A549 (cell line): ENCODE measurements around the gene SLC6A20.
"Not testable (repeated sequence)": the region's sequence is repeated elsewhere in the genome, so short reads cannot be mapped to it uniquely, and the experiment has no call there.

ENCODE experiments used
- CHD2 ChIP-seq: fragments of 150-350 bp; IDR thresholded peaks from 2 replicates; pipeline ENCODE4 v1.6.1; 2014; ENCODE audit warnings: low read length; ENCODE audit not compliant: partially characterized antibody
- CTCF ChIP-seq: fragments of >200 bp; sonication (Bioruptor Twin); formaldehyde crosslinking; IDR thresholded peaks from 3 replicates; pipeline ENCODE4 v1.5.1; 2016
- NR3C1 ChIP-seq: fragments of >200 bp; sonication (Bioruptor Twin); formaldehyde crosslinking; IDR thresholded peaks from 3 replicates; pipeline ENCODE4 v1.6.1; 2017
- PBX3 ChIP-seq: IDR thresholded peaks from 2 replicates; pipeline ENCODE4 v1.6.1; 2012
- PHF8 ChIP-seq: fragments of 200-600 bp; sonication (generic); IDR thresholded peaks from 2 replicates; pipeline ENCODE4 v1.6.1; 2016; ENCODE audit warnings: low read depth, mild to moderate bottlenecking, antibody characterized with exemption, moderate library complexity, borderline replicate concordance
- POLR2A ChIP-seq: IDR thresholded peaks from 2 replicates; pipeline ENCODE4 v1.6.1; 2012; ENCODE audit warnings: mild to moderate bottlenecking, low read length
- RCOR1 ChIP-seq: fragments of 150-350 bp; IDR thresholded peaks from 2 replicates; pipeline ENCODE4 v1.6.1; 2014; ENCODE audit warnings: antibody characterized with exemption, low read length, low read depth
- REST ChIP-seq: fragments of 200-600 bp; sonication (generic); IDR thresholded peaks from 2 replicates; pipeline ENCODE4 v1.6.1; 2016; ENCODE audit warnings: antibody characterized with exemption, mild to moderate bottlenecking, moderate library complexity
- SMC3 ChIP-seq: fragments of >200 bp; sonication (Bioruptor Twin); formaldehyde crosslinking; IDR thresholded peaks from 3 replicates; pipeline ENCODE4 v1.6.1; 2018; ENCODE audit warnings: inconsistent platforms
- ZFP36 ChIP-seq: fragments of 450-650 bp; IDR thresholded peaks from 2 replicates; pipeline ENCODE4 v1.6.1; 2014; ENCODE audit warnings: borderline replicate concordance; ENCODE audit not compliant: partially characterized antibody
- TF ChIP-seq, protein P1 (sequence below): IDR thresholded peaks from 2 replicates; pipeline ENCODE4 v1.6.1; 2012; ENCODE audit warnings: low read depth, borderline replicate concordance
- TF ChIP-seq, protein P2 (sequence below): fragments of 450-650 bp; IDR thresholded peaks from 2 replicates; pipeline ENCODE4 v1.6.1; 2014; ENCODE audit warnings: antibody characterized with exemption
- TF ChIP-seq, protein P3 (sequence below): IDR thresholded peaks from 2 replicates; pipeline ENCODE4 v1.6.1; 2012

DNA sequence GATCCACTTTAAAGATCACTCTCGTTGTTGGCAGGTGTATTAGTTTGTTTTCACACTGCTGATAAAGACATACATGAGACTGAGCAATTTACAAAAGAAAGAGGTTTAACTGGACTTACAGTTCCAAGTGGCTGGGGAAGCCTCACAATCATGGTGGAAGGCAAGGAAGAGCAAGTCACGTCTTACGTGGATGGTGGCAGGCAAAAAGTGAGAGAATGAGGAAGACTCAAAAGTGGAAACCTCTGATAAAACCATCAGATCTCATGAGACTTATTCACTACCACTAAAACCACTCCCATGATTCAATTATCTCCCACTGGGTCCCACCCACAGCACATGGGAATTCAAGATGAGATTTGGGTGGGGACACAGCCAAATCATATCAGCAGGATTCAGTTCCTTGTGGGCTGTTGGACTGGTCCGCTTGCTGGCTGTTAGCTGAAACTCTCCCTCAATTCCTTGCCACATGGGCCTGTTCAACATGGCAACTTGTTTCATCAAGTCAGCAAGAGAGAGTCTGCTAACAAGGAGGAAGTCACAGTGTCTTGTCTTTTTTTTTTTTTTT, 47.2 kb downstream of the SLC6A20 start:
- not testable (repeated sequence) for TF ChIP-seq CTCF, PHF8, RCOR1, CHD2, POLR2A, PBX3, SMC3, ZFP36, NR3C1, REST
- TF ChIP-seq, protein P1, sequence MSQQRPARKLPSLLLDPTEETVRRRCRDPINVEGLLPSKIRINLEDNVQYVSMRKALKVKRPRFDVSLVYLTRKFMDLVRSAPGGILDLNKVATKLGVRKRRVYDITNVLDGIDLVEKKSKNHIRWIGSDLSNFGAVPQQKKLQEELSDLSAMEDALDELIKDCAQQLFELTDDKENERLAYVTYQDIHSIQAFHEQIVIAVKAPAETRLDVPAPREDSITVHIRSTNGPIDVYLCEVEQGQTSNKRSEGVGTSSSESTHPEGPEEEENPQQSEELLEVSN = not testable (repeated sequence)
- TF ChIP-seq, protein P2, sequence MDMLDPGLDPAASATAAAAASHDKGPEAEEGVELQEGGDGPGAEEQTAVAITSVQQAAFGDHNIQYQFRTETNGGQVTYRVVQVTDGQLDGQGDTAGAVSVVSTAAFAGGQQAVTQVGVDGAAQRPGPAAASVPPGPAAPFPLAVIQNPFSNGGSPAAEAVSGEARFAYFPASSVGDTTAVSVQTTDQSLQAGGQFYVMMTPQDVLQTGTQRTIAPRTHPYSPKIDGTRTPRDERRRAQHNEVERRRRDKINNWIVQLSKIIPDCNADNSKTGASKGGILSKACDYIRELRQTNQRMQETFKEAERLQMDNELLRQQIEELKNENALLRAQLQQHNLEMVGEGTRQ = not testable (repeated sequence)
- TF ChIP-seq, protein P3, sequence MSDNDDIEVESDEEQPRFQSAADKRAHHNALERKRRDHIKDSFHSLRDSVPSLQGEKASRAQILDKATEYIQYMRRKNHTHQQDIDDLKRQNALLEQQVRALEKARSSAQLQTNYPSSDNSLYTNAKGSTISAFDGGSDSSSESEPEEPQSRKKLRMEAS = not testable (repeated sequence)
